ENCODE measurements around the gene ZNF385B. TPM values are rescaled to one million over a fixed set of nuclear protein-coding genes. Genes with fewer than 3 reads are reported as not detected.

The ZNF385B gene
- total and polyA plus RNA-seq, 12 donors: 2.0 to 15.3 (median 8.4) TPM

DNA sequence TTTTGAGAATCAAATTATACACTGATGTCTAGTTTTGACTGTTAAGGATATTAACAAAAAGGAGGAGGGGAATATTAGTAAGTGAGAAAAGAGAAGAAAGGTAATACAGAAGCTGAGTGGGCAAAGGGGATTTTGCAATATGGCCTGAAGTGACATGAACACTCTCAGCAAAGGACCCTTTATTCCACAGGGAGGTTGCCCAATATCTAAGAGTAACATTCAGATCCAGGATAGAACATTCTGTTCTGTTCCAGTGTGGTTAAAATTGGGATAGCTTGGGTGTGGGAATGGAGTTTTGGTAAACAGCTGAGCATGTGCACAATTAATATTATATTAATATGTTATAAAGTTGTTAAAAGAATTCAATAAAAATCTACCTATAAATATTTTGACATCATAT is 120.1 kb downstream of the ZNF385B start:
- intact Hi-C loops (cut with DNase I): no loop called here
- Histone ChIP-seq H3K36me3 (replicated peaks in 1 of 2) (no peaks in the 10 kb centered on the region), H3K4me1 (replicated peaks in 1 of 2) (peaks cover 0 to 3% of the 10 kb centered on the region in 2 donors), H3K9me3 (replicated peaks in 1 of 3) (no peaks in the 10 kb centered on the region), H3K27ac (no peak overlapping the region), H3K27me3 (no peaks in the 10 kb centered on the region), H3K4me3 (no peak overlapping the region)
- no peak for DNase-seq
- no peak for TF ChIP-seq POLR2A (IDR thresholded peaks at IDR 0.05)
- TF ChIP-seq, protein P1, sequence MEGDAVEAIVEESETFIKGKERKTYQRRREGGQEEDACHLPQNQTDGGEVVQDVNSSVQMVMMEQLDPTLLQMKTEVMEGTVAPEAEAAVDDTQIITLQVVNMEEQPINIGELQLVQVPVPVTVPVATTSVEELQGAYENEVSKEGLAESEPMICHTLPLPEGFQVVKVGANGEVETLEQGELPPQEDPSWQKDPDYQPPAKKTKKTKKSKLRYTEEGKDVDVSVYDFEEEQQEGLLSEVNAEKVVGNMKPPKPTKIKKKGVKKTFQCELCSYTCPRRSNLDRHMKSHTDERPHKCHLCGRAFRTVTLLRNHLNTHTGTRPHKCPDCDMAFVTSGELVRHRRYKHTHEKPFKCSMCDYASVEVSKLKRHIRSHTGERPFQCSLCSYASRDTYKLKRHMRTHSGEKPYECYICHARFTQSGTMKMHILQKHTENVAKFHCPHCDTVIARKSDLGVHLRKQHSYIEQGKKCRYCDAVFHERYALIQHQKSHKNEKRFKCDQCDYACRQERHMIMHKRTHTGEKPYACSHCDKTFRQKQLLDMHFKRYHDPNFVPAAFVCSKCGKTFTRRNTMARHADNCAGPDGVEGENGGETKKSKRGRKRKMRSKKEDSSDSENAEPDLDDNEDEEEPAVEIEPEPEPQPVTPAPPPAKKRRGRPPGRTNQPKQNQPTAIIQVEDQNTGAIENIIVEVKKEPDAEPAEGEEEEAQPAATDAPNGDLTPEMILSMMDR (IDR thresholded peaks at IDR 0.05): no peak

DNA sequence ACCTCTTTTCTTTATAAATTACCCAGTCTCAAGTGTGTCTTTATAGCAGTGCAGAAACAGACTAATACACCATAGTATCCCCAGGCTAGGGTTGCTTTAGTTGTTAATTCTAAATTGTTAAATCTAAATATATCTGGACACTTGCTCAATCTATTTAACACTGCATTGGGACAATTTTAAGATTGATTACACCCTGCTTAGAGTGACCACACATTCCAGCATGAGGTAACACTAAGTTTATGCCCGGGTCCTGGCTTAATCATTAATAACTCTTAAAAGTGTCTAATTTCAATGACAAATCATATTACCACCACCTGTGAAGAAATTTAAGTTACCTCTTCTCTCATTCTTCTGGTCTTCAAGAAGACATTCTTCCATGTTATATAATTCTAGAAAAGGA is 131.4 kb downstream of the ZNF385B start:
- Histone ChIP-seq H3K27me3 (no peaks in the 10 kb centered on the region), H3K36me3 (replicated peaks in 1 of 2) (no peaks in the 10 kb centered on the region), H3K4me3 (no peak overlapping the region), H3K4me1 (replicated peaks in 1 of 2) (no peaks in the 10 kb centered on the region), H3K27ac (no peak overlapping the region), H3K9me3 (replicated peaks in 1 of 3) (no peaks in the 10 kb centered on the region)
- intact Hi-C loops (cut with DNase I): no loop called here
- TF ChIP-seq, protein P1 (IDR thresholded peaks at IDR 0.05): no peak
- no peak for TF ChIP-seq POLR2A (IDR thresholded peaks at IDR 0.05)
- 74 to 88% (median 79%) methylated on average over 1 of the region's 1 CpG for WGBS, 4 donors
- DNase-seq: no peak

DNA sequence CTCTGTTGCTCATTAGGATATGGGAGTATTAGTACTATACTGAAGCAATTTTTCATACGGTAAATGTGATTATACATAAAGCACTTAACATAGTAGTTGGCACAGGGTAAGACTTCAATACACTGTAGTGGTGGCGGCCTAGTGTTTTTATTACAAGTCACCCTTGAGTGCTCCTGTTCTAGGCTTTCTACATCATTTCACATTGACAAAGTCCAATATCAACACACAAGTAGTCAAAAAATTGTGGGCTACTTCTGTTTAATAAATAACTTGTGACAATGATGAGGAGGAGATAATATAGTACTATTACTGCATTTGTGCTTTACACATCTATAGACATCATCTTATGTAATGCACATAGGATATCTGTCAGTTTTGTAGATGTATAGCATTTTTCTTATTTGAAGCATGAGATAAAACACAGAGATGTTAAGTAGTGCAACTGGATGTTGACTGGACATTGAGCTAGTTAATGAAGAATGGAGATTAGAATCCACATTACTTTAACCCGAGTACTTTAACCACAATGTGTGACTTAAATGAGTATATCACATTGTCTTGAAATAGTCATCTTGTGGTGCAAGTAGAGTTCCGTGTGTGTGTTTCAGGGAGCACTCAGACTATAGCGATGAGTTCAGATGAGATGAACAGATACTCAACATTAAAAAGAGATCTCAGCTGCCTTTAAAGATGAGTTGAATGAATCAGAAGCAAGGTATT is 134.8 kb downstream of the ZNF385B start:
- intact Hi-C loops (cut with DNase I): no loop called here
- TF ChIP-seq, protein P1 (IDR thresholded peaks at IDR 0.05): no peak
- no peak for TF ChIP-seq POLR2A (IDR thresholded peaks at IDR 0.05)
- Histone ChIP-seq H3K36me3 (replicated peaks in 1 of 2) (no peaks in the 10 kb centered on the region), H3K27me3 (no peaks in the 10 kb centered on the region), H3K9me3 (replicated peaks in 1 of 3) (no peaks in the 10 kb centered on the region), H3K4me3 (no peak overlapping the region), H3K27ac (no peak overlapping the region), H3K4me1 (replicated peaks in 1 of 2) (no peaks in the 10 kb centered on the region)
- DNase-seq: no peak
- 89 to 94% (median 92%) methylated on average over 5 of the region's 5 CpGs for WGBS, 4 donors

GRCh38 chr2:179724403-179724802 is 137.0 kb downstream of the ZNF385B start:
- TF ChIP-seq POLR2A (IDR thresholded peaks at IDR 0.05): no peak
- TF ChIP-seq, protein P1 (IDR thresholded peaks at IDR 0.05): no peak
- Histone ChIP-seq H3K4me3 (no peak overlapping the region), H3K4me1 (replicated peaks in 1 of 2) (no peaks in the 10 kb centered on the region), H3K9me3 (replicated peaks in 1 of 3) (no peaks in the 10 kb centered on the region), H3K27ac (no peak overlapping the region), H3K27me3 (no peaks in the 10 kb centered on the region), H3K36me3 (replicated peaks in 1 of 2) (no peaks in the 10 kb centered on the region)
- intact Hi-C loops (cut with DNase I): no loop called here
- no peak for DNase-seq

Measured in adrenal gland (tissue), 12 donors.